ENCODE results near the gene HYOU1. TPM values are rescaled to one million over a fixed set of nuclear protein-coding genes. Genes with fewer than 3 reads are reported as not detected.

Gene HYOU1
- total and polyA plus RNA-seq, 2 of the 8 experiments (the other 6 are each of a cell fraction or from before 2014, with no cell fraction given): 239 to 295 TPM

GRCh38 chr11:119054418-119054817 lies 2.6 kb downstream of the HYOU1 start:
- Histone ChIP-seq H2BK15ac (ENCODE audit: low read length) (no peak overlapping the region), H3K18ac (ENCODE audit: extremely low read depth, low read length) (no peak overlapping the region), H3K9me3 (ENCODE audit: insufficient read depth in 2 of 2, low read depth in 1 of 2, low read length in 1 of 2) (no peaks in the 10 kb centered on the region; a peak in 1 of 4 replicates), H3K23ac (ENCODE audit: insufficient read length) (no peak overlapping the region), H3K4me2 (ENCODE audit: insufficient read depth in 1 of 2, low read depth in 2 of 2, low read length in 2 of 2) (no peak overlapping the region), H3K23me2 (ENCODE audit: low read depth, low read length) (peaks cover 4% of the 10 kb centered on the region), H3K14ac (ENCODE audit: insufficient read length) (no peak overlapping the region), H2BK12ac (ENCODE audit: low read depth, low read length) (no peak overlapping the region), H3K4ac (replicated peaks; ENCODE audit: insufficient read length, low read depth, low read length) (no peak overlapping the region), H3K27ac (ENCODE audit: low read depth, low read length) (no peak overlapping the region), H3K79me1 (ENCODE audit: low read depth, low read length) (peaks cover 16% of the 10 kb centered on the region), H2AFZ (ENCODE audit: low read length) (no peak overlapping the region), H2AK5ac (ENCODE audit: low read depth, low read length) (no peak overlapping the region), H2BK120ac (replicated peaks; ENCODE audit: low read depth, low read length) (no peak overlapping the region), H2BK20ac (ENCODE audit: low read length) (no peak overlapping the region), H3K36me3 (ENCODE audit: control insufficient read depth in 2 of 4, insufficient read depth in 4 of 4, low read length in 3 of 4) (peaks cover 39 to 58% (median 56%) of the 10 kb centered on the region in 4 experiments), H4K8ac (ENCODE audit: extremely low read depth, insufficient read depth, low read length) (peak overlapping the region; percentile 71; the same call in 1 of the 2 replicates), H2BK5ac (ENCODE audit: low read depth, low read length) (no peak overlapping the region), H3K27me3 (replicated peaks in 1 of 4; ENCODE audit: control insufficient read depth in 3 of 4, extremely low read depth in 1 of 4, insufficient read depth in 3 of 4, low read length in 3 of 4) (no peaks in the 10 kb centered on the region), H3K56ac (replicated peaks; ENCODE audit: insufficient read length, low read depth, low read length) (no peak overlapping the region), H4K5ac (ENCODE audit: insufficient read length, low read depth, low read length) (no peak overlapping the region), H4K20me1 (replicated peaks in 1 of 2; ENCODE audit: control insufficient read depth in 1 of 2, insufficient read depth in 2 of 2, low read length in 2 of 2) (peaks cover 3 to 26% of the 10 kb centered on the region in 2 experiments), H3K4me3 (ENCODE audit: extremely low read depth in 1 of 4, insufficient read depth in 2 of 4, low read depth in 3 of 4, low read length in 4 of 4) (no peak overlapping the region), H3K4me1 (replicated peaks in 1 of 4; ENCODE audit: control insufficient read depth in 3 of 4, insufficient read depth in 4 of 4, low read length in 3 of 4) (peaks cover 0 to 8% (median 3%) of the 10 kb centered on the region in 4 experiments; a peak in 5 of 7 replicates), H3K9ac (replicated peaks in 1 of 4; ENCODE audit: extremely low read depth in 1 of 4, low read depth in 3 of 4, low read length in 3 of 4) (no peak overlapping the region), H3K79me2 (ENCODE audit: control insufficient read depth in 1 of 2, insufficient read depth in 2 of 2, low read length in 2 of 2) (peaks cover 8 to 21% of the 10 kb centered on the region in 2 experiments; a peak in 3 of 4 replicates), H4K91ac (replicated peaks; ENCODE audit: insufficient read length, low read length) (no peak overlapping the region)
- POLR2A ChIA-PET (ENCODE audit: partially characterized antibody): interaction anchor here (1.2 to 5.1 kb wide), 5 partner anchors 10 to 41 kb away, joined by 4 to 56 read pairs (median 27); partner anchors contain the start of genes RPS25, SLC37A4 and TRAPPC4
- CTCF ChIA-PET (ENCODE audit: partially characterized antibody): interaction anchor here (0.8 to 2.0 kb wide), 6 partner anchors 9 to 115 kb away, joined by 3 to 9 read pairs (median 5); partner anchors contain the start of genes SLC37A4 and VPS11
- WGBS, 2 experiments (ENCODE audit: extremely low coverage in 1 of 2, insufficient coverage in 1 of 2, insufficient read length in 1 of 2, insufficient replicate concordance in 2 of 2, low coverage in 1 of 2, low lambda C conversion rate in 2 of 2, missing lambda C conversion rate in 1 of 2): 92% methylated on average over 10 of the region's 10 CpGs; no CpG with 5 or more reads in 1 of the 2 experiments
- FAIRE-seq: no peak
- DNase-seq (ENCODE audit: low read depth in 1 of 2, low spot score in 2 of 2): no peak
- TF ChIP-seq ZNF274 (IDR thresholded peaks at IDR 0.05; ENCODE audit: borderline replicate concordance, extremely low read depth, low read length) (no peak), SAP30 (IDR thresholded peaks at IDR 0.05; ENCODE audit: insufficient read depth, insufficient replicate concordance, low read length) (no peak), SP2 (IDR thresholded peaks at IDR 0.05; ENCODE audit: low read length) (no peak), POU5F1 (IDR thresholded peaks at IDR 0.05; ENCODE audit: low read depth, low read length) (no peak), TAF7 (optimal IDR thresholded peaks at IDR 0.05; ENCODE audit: borderline replicate concordance, low read depth, low read length) (no peak), RBBP5 (IDR thresholded peaks at IDR 0.05; ENCODE audit: borderline replicate concordance, low read depth, low read length) (no peak), RFX5 (IDR thresholded peaks at IDR 0.05; ENCODE audit: borderline replicate concordance, low read depth, low read length) (no peak), SIRT6 (IDR thresholded peaks at IDR 0.05; ENCODE audit: low read length) (no peak), CHD1 (IDR thresholded peaks at IDR 0.05; ENCODE audit: low read depth, low read length) (no peak), CEBPB (IDR thresholded peaks at IDR 0.05; ENCODE audit: low read depth, low read length) (no peak), SP1 (IDR thresholded peaks at IDR 0.05; ENCODE audit: low read depth, low read length) (no peak), HDAC2 (IDR thresholded peaks at IDR 0.05; ENCODE audit: borderline replicate concordance in 1 of 2, low read depth in 2 of 2, low read length in 2 of 2) (no peak), GTF2F1 (IDR thresholded peaks at IDR 0.05; ENCODE audit: borderline replicate concordance, low read depth, low read length) (no peak), JUND (IDR thresholded peaks at IDR 0.05; ENCODE audit: low read length) (no peak), KDM5A (IDR thresholded peaks at IDR 0.05; ENCODE audit: low read length) (no peak)

Data from H1 (cell line).